Activated naive CD8-positive, alpha-beta T cell (primary cell): Measurements from ENCODE around the gene LCE3C.
"Not testable (repeated sequence)": the region's sequence is repeated elsewhere in the genome, so short reads cannot be mapped to it uniquely, and the experiment has no call there.

ENCODE experiments used
- H3K27ac Mint-ChIP-seq: one replicate; pipeline ENCODE4 v1.8.0; 2021; ENCODE audit warnings: mixed read lengths
- H3K27me3 Mint-ChIP-seq: one replicate; pipeline ENCODE4 v1.8.0; 2021; ENCODE audit warnings: mixed read lengths
- H3K36me3 Mint-ChIP-seq: one replicate; pipeline ENCODE4 v1.8.0; 2021; ENCODE audit warnings: mixed read lengths
- H3K4me1 Mint-ChIP-seq: one replicate; pipeline ENCODE4 v1.8.0; 2021; ENCODE audit warnings: low read depth, mixed read lengths
- H3K4me3 Mint-ChIP-seq: one replicate; pipeline ENCODE4 v1.8.0; 2021; ENCODE audit warnings: mild to moderate bottlenecking, mixed read lengths
- H3K9me3 Mint-ChIP-seq: one replicate; pipeline ENCODE4 v1.8.0; 2021; ENCODE audit warnings: low read depth, mixed read lengths

LCE3C gene, protein sequence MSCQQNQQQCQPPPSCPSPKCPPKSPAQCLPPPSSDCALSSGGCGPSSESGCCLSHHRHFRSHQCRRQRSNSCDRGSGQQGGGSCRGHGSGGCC

DNA sequence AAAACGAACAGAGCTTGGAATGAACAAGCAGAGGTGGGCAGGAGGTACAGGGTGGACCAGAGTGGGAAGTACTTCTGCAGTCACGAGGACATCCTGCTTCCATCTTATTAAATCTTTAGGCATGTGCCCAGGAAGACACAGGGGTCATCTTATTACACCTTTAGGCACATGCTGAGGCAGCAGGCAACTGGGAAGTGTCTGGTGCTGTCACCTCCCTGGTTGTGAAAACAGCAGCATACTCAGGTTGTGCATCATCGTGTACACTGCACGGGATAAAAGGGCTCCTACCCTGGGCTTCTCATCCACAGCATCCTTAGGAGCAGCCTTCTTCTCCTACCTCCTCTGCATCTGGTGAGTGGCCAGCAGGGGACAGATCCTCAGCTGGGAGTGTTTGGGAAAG is at the start of gene LCE3C:
TSS of gene LCE3C (plus strand) at position 301 of the 400 bp plus-strand sequence. CDS start 498 bp downstream, outside the sequence.
- Mint-ChIP-seq H3K27ac (no peak within 1 kb of the TSS), H3K36me3 (no peaks in the 10 kb centered on the region), H3K4me1 (no peaks in the 10 kb centered on the region), H3K27me3 (peaks cover 6% of the 10 kb centered on the region), H3K4me3 (no peak within 1 kb of the TSS), H3K9me3 (no peaks in the 10 kb centered on the region)

DNA sequence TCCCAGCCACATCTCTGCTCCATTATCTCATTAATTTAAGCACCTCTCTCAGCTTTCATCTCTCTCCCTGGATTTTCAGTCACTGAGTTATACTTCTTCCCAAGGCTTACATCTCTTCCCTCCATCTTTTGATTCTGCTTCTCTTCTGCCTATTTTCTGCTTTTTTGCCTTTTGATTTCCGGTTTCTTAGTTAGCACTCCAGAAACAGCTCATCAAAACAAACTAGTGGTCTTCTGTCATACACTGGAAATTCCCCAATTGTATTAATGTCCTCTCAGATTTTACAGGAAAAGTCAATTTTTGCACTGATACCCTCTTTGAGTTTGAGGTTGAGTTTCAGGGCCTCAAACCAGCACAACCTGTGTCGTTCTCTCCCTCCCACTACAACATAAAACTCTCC is 34.9 kb upstream of the LCE3C start:
- Mint-ChIP-seq H3K4me1 (no peaks in the 10 kb centered on the region), H3K9me3 (peaks cover 4% of the 10 kb centered on the region), H3K36me3 (no peaks in the 10 kb centered on the region), H3K27ac (no peak overlapping the region), H3K27me3 (peaks cover 3% of the 10 kb centered on the region), H3K4me3 (no peak overlapping the region)

DNA sequence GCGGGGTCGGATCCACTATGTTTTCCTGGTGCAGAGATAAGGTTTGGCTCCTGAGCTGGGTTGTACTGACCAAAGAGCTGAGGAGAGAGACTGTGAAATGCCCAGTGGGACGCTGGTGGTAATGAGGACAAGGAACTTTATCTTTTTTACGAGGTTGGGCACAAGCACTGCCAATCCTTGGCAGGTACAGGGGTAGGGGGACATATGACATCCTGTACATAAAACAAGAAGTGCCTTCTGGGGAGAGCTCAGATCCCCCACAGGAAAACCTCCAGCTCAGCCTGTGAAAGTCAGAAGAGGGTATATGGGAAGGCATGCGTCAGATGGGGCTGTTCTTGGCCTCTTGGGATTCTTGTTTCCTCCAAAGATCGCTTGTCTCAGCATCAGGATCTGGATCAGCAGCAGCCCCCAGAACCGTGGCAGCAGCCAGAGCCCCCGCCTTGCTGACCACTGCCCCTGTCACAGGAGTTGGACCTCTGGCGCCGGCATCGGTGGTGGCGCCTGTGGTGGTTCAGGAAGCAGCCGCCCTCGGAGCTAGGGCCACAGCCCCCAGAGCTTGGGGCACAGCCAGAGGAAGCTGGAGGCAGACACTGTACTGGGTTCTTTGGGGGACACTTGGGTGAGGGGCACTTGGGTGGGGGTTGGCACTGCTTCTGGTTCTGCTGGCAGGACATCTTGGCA is 34.4 kb upstream of the LCE3C start:
- H3K27me3 Mint-ChIP-seq: peaks cover 3% of the 10 kb centered on the region
- peaks cover 5% of the 10 kb centered on the region for H3K9me3 Mint-ChIP-seq
- H3K4me1 Mint-ChIP-seq: no peaks in the 10 kb centered on the region
- H3K4me3 Mint-ChIP-seq: no peak overlapping the region
- no peak overlapping the region for H3K27ac Mint-ChIP-seq
- no peaks in the 10 kb centered on the region for H3K36me3 Mint-ChIP-seq

DNA sequence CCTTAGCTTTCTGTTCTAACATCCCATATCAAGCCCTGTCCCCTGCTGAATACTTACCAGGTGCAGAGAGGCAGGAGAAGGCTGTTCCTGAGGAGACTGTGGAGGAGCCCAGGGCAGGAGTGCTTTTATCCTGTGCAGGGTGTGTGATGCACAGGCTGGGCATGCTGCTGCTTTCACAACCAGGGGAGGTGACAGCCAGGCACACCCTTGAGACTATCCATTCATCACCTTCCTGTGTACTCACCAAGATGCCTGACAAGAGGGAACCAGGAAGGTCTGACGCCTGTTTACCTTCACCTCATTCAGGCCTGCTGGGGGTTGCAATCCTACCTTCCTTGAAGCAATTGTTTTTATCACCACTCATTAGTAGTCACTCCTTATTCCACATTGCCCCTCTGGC is 33.4 kb upstream of the LCE3C start, which contains the start of gene LCE3E:
TSS of gene LCE3E (minus strand) at position 100 of the 400 bp plus-strand sequence. CDS start 572 bp downstream, outside the sequence.
- no peaks in the 10 kb centered on the region for H3K36me3 Mint-ChIP-seq
- H3K9me3 Mint-ChIP-seq: peaks cover 8% of the 10 kb centered on the region
- H3K4me3 Mint-ChIP-seq: no peak within 1 kb of the TSS
- H3K27ac Mint-ChIP-seq: no peak within 1 kb of the TSS
- no peaks in the 10 kb centered on the region for H3K4me1 Mint-ChIP-seq
- peaks cover 8% of the 10 kb centered on the region for H3K27me3 Mint-ChIP-seq

DNA sequence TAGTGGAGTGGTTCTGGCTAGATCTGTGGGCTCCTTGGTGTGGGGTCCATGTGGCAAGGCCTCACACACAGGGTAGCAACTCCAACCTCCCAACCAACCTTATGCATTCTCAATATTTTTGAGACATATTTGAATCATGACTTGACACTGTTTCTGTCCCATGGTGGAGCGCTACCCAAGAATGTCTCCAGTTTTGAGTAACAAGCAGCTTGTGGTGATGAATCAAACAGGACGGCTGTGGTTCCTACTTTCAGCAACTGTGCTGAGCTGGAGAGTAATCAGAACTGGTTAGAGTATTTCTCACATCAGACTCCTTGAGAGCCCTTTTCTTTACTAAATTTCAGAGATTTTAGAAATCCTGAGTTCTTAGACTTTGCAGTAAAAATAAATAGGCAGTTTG is 22.9 kb upstream of the LCE3C start:
- no peak overlapping the region for H3K4me3 Mint-ChIP-seq
- peaks cover 29% of the 10 kb centered on the region for H3K27me3 Mint-ChIP-seq
- no peaks in the 10 kb centered on the region for H3K9me3 Mint-ChIP-seq
- H3K4me1 Mint-ChIP-seq: no peaks in the 10 kb centered on the region
- H3K36me3 Mint-ChIP-seq: no peaks in the 10 kb centered on the region
- H3K27ac Mint-ChIP-seq: no peak overlapping the region

DNA sequence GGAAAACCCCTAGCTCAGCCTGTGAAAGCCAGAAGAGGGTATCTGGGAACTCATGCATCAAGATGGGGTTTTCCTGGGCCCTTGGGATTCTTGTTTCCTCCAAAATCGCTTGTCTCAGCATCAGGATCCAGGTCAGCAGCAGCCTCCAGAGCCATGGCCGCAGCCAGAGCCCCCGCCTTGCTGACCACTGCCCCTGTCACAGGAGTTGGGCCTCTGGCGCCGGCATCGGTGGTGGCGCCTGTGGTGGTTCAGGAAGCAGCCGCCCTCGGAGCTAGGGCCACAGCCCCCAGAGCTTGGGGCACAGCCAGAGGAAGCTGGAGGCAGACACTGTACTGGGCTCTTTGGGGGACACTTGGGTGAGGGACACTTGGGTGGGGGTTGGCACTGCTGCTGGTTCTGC is 20.5 kb upstream of the LCE3C start:
- H3K27me3 Mint-ChIP-seq: peaks cover 16% of the 10 kb centered on the region

DNA sequence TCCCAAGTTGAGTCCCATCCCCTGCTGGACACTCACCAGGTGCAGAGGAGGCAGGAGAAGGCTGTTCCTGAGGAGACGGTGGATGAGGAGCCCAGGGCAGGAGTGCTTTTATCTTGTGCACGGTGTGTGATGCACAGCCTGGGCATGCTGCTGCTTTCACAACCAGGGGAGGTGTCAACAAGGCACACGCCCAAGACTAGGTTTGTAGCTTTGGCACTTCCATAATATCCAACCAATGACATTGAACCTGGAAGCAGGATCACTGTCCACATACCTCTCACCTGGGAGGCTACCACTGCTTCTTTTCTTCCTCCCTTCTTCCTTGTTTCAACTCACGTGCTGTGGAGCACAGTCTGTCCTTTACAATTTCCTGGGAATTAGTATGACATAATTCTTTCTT is 19.6 kb upstream of the LCE3C start, which contains the start of gene LCE3D:
TSS of gene LCE3D (minus strand) at position 84 of the 400 bp plus-strand sequence. CDS start 580 bp downstream, outside the sequence.
- Mint-ChIP-seq H3K4me1 (no peaks in the 10 kb centered on the region), H3K9me3 (no peaks in the 10 kb centered on the region), H3K36me3 (no peaks in the 10 kb centered on the region), H3K27me3 (peaks cover 11% of the 10 kb centered on the region), H3K27ac (no peak within 1 kb of the TSS), H3K4me3 (no peak within 1 kb of the TSS)

More for the DNA sequence above, 20.5 kb upstream of the LCE3C start:
- H3K4me3 Mint-ChIP-seq, H3K36me3 Mint-ChIP-seq, H3K4me1 Mint-ChIP-seq, H3K9me3 Mint-ChIP-seq, H3K27ac Mint-ChIP-seq: not testable (repeated sequence)

DNA sequence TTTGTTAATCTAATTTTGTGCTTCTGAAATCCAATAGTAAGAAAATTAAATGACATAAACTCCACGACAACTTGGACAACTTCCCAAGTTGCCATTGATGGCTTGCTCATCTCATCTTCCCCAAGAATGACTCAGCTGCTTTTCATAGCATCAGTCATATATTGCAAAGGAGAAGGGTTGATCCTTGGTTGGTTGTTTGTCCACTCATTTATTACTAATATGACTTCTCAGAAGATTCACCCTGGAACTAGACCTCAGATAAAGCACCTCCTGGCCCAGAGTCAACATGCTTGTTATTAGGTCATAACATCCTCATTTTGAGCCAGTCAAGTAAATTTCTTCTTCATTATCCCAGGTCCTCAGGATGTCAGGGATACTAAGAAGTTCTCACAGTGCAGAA is 17.4 kb upstream of the LCE3C start:
- Mint-ChIP-seq H3K9me3 (peaks cover 4% of the 10 kb centered on the region), H3K4me3 (no peak overlapping the region), H3K36me3 (no peaks in the 10 kb centered on the region), H3K27ac (no peak overlapping the region), H3K27me3 (peaks cover 9% of the 10 kb centered on the region), H3K4me1 (no peaks in the 10 kb centered on the region)

DNA sequence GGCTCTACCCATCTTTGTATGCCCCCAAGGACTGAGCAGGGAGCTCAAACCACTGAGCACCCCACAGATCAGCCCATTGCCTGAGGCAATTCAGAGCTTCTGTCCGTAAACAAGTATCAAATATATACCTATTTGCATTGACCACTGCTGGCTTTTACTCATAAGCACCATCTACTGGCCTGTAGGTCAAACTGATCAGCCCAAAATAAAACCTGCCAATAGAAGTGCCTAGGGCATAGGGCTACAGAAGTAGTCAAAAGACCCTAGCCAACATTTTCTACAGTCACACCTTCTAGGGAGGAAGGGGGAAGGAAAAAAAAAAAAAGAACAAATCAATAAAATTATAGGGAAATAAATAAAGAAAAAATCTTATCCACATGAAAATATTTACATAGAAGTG is 14.4 kb upstream of the LCE3C start:
- Mint-ChIP-seq H3K36me3 (no peaks in the 10 kb centered on the region), H3K4me3 (no peak overlapping the region), H3K4me1 (no peaks in the 10 kb centered on the region), H3K27ac (no peak overlapping the region), H3K27me3 (peaks cover 3% of the 10 kb centered on the region), H3K9me3 (peaks cover 4% of the 10 kb centered on the region)

DNA sequence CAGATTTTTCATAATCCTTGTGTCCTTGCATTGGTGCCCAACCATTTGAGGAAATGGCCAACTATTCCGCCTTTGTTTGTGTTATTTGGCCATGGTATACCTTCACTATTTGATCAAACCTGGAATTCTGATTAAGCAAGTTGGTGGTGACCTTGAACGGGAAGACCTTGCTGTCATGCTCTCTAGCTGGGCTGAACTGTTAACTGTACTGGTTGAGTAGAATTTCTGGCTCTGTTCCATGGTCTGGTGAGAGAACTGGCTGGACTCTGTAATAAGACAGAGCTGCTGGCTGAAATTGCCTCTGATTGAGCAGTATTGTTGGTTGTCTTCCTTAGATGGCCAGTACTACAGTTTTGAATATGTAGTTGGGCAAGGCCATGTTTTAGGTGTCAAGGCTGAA is 3.0 kb upstream of the LCE3C start:
- H3K27ac Mint-ChIP-seq: no peak overlapping the region
- H3K36me3 Mint-ChIP-seq: no peaks in the 10 kb centered on the region
- H3K4me1 Mint-ChIP-seq: no peaks in the 10 kb centered on the region
- H3K27me3 Mint-ChIP-seq: peaks cover 6% of the 10 kb centered on the region
- no peaks in the 10 kb centered on the region for H3K9me3 Mint-ChIP-seq
- H3K4me3 Mint-ChIP-seq: no peak overlapping the region

DNA sequence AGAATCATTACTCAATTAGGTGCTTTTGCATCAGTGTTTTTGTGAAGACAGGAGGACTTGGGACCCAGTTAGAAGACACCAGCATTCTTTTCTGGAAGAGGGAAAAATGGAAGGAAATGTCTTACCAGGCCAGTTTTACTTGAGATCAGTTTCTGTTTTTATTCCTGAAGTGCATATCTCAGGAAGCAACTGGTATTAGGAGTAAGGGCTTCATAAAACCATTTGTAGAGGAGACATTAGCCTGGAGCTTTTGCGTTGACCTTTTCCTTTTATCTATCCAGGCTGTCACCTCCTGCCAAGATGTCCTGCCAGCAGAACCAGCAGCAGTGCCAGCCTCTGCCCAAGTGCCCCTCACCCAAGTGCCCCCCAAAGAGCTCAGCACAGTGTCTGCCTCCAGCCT is 13.5 kb downstream of the LCE3C start, which contains the start of gene LCE3B:
TSS of gene LCE3B (plus strand) at position 301 of the 400 bp plus-strand sequence. CDS start at position 301, 0 bp downstream.
- Mint-ChIP-seq H3K27ac (no peak within 1 kb of the TSS), H3K4me1 (no peaks in the 10 kb centered on the region), H3K36me3 (no peaks in the 10 kb centered on the region), H3K4me3 (no peak within 1 kb of the TSS), H3K27me3 (peaks cover 11% of the 10 kb centered on the region), H3K9me3 (peaks cover 3% of the 10 kb centered on the region)

DNA sequence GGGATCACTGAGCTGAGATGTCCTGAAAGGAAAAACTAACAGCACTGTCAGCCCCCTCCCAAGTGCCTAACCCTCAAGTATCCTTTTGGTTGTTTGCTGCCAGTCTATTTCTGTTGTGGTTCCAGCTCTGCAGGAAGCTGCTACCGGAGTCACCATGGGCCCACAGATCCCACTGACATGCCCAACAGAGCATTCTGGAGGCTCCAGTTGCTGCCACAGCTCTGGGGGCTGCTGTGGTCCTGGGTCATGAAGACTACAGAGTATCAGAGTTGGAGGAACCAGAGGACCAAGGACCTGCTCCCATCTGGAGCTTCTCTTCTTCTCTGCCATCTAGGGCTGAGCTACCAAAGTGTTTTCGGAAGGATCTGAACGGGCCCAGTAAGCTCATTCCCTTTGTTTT is 22.0 kb downstream of the LCE3C start:
- Mint-ChIP-seq H3K9me3 (peaks cover 10% of the 10 kb centered on the region), H3K4me3 (no peak overlapping the region), H3K4me1 (no peaks in the 10 kb centered on the region), H3K27ac (no peak overlapping the region), H3K36me3 (no peaks in the 10 kb centered on the region), H3K27me3 (peaks cover 14% of the 10 kb centered on the region)

DNA sequence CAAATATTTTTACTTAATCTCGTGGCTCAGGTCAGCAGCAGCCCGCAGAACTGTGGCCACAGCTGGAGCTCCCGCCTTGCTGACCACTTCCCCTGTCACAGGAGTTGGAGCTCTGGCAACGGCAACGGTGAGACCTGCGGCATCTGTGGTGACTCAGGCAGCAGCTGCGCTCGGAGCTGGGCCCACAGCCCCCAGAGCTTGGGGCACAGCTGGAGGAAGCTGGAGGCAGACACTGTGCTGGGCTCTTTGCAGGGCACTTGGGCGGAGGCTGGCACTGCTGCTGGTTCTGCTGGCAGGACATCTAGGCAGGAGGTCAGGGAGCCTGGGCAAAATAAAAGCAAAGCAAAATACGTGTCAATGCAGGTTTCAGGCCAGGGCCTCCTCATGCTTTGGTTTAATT is 22.8 kb downstream of the LCE3C start, which contains the start of gene LCE3A:
TSS of gene LCE3A (minus strand) at position 301 of the 400 bp plus-strand sequence. CDS start at position 301, 0 bp downstream.
- peaks cover 20% of the 10 kb centered on the region for H3K27me3 Mint-ChIP-seq
- H3K9me3 Mint-ChIP-seq: peaks cover 10% of the 10 kb centered on the region
- H3K27ac Mint-ChIP-seq: no peak within 1 kb of the TSS
- no peaks in the 10 kb centered on the region for H3K36me3 Mint-ChIP-seq
- no peak within 1 kb of the TSS for H3K4me3 Mint-ChIP-seq
- H3K4me1 Mint-ChIP-seq: no peaks in the 10 kb centered on the region

DNA sequence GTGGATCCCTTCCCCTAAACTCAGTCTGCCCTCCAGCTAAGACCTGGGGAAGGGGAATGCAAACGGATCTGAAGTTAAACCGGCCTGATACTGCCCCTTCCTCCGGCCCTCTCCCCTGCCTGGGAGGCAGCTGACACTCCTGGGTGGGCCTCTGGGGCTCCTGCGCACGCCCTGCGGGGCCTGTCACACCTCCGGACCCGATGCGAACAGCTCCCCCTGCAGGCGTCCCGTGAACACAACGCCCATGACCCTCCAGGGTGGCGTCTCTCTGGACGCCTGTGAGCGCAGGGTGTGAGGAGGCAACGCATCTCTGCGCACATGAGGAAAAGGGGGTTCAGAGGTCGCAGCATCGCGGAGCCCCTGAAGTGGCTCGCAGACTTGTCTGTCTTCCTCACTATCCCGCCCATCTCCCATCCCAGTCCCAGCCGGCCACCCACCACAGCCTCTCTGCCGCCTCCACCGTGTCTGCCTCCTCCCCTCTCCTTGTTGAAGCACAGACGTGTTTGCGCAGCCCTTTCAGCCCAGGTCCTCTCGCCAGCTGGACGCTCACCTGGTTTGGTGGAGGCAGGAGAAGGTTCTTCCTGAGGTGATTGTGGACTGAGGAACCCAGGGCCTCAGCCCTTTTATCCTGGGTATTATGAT is 23.3 kb downstream of the LCE3C start:
- H3K9me3 Mint-ChIP-seq: peaks cover 10% of the 10 kb centered on the region

DNA sequence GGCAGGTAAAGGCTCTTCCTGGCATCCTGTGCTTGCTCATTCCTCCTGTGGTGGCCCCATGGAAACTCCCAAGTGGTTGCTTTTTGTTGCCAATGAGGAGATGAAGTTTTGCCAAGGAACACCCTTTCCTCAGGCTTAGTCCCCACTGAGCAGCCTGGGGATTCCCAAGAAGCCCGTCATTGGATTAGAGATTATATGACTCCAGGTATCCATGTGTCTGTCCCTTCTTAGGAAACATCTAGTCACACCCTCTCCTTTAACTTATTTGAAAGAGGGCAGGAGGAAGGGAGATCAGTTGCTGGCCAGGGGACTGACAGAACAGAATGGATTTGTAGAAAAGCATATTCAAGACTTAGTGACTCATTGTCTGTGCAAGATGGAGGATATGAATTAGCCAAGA is 26.7 kb downstream of the LCE3C start:
- no peaks in the 10 kb centered on the region for H3K36me3 Mint-ChIP-seq
- H3K27ac Mint-ChIP-seq: no peak overlapping the region
- H3K27me3 Mint-ChIP-seq: peaks cover 25% of the 10 kb centered on the region
- no peaks in the 10 kb centered on the region for H3K9me3 Mint-ChIP-seq
- H3K4me3 Mint-ChIP-seq: no peak overlapping the region
- no peaks in the 10 kb centered on the region for H3K4me1 Mint-ChIP-seq

More for the DNA sequence above, 23.3 kb downstream of the LCE3C start:
- no peaks in the 10 kb centered on the region for H3K36me3 Mint-ChIP-seq
- peaks cover 20% of the 10 kb centered on the region for H3K27me3 Mint-ChIP-seq
- H3K4me1 Mint-ChIP-seq: no peaks in the 10 kb centered on the region
- H3K27ac Mint-ChIP-seq: no peak overlapping the region
- H3K4me3 Mint-ChIP-seq: no peak overlapping the region
